ENCODE measurements around the gene POTEC. TPM values are rescaled to one million over a fixed set of nuclear protein-coding genes. Genes with fewer than 3 reads are reported as not detected.
"Not testable (repeated sequence)": the region's sequence is repeated elsewhere in the genome, so short reads cannot be mapped to it uniquely, and the experiment has no call there.

POTEC gene
- polyA plus RNA-seq, 3 donors, result not detected

- not testable (repeated sequence) for H3K9me3 Mint-ChIP-seq
Measured at GRCh38 chr18:14510707-14511106, 32.7 kb downstream of the POTEC start.

DNA sequence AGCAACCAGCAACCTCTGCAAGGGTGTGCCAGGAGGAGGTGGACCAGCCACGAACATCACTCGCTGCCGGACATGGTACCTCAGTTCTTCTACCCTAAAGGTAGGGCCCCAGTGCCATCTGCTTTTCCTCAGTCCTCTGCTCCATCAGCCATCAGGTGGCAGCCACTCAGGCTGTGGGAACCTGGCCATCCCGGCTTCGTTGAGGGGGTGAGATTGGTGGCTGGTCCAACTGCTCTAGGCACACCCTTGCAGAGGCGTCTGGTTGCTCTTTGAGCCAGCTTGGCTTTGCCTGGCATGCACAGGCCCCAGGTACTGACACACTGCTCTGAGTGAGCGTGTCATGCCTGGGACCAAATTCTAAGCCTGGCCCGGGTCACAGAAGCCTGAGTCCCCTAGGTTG, 39.7 kb downstream of the POTEC start:
- H3K4me2 ChIP-seq (replicated peaks; ENCODE audit: extremely low read depth, low read length, poor library complexity, severe bottlenecking); H4K20me1 ChIP-seq (ENCODE audit: insufficient read depth, low read length); H3K27me3 Mint-ChIP-seq (ENCODE audit: low read depth in 3 of 3); H3K4me1 ChIP-seq (ENCODE audit: control insufficient read depth in 1 of 2, insufficient read depth in 2 of 2, low read length in 2 of 2); H3K36me3 Mint-ChIP-seq; H3K4me3 ChIP-seq (replicated peaks in 1 of 3; ENCODE audit: low read depth in 2 of 3, low read length in 3 of 3); H2AFZ ChIP-seq (ENCODE audit: insufficient read depth, low read depth, low read length, poor library complexity, severe bottlenecking); H3K79me2 ChIP-seq (ENCODE audit: insufficient read depth, low read length); H3K9ac ChIP-seq (ENCODE audit: insufficient read depth, low read length, poor library complexity, severe bottlenecking); H3K4me3 Mint-ChIP-seq; intact Hi-C loops (cut with micrococcal nuclease); H3K36me3 ChIP-seq (replicated peaks in 1 of 2; ENCODE audit: control insufficient read depth in 1 of 2, insufficient read depth in 2 of 2, low read length in 2 of 2); H3K4me1 Mint-ChIP-seq; H3K27ac Mint-ChIP-seq; DNase-seq; H3K27me3 ChIP-seq (ENCODE audit: control insufficient read depth in 2 of 2, insufficient read depth in 2 of 2, low read length in 2 of 2); H3K27ac ChIP-seq (ENCODE audit: low read depth in 1 of 2, low read length in 2 of 2): not testable (repeated sequence)
- H3K9me3 ChIP-seq (replicated peaks in 1 of 2; ENCODE audit: control insufficient read depth in 1 of 2, insufficient read depth in 1 of 2, low read length in 2 of 2), result peaks cover 0 to 20% of the 10 kb centered on the region in 2 donors
- peaks cover 0 to 21% (median 4%) of the 10 kb centered on the region in 7 donors for H3K9me3 Mint-ChIP-seq
- 100% methylated on average over 3 of the region's 8 CpGs for WGBS (ENCODE audit: insufficient coverage)

More at GRCh38 chr18:14510707-14511106, 32.7 kb downstream of the POTEC start:
- H3K27ac Mint-ChIP-seq; H3K4me3 Mint-ChIP-seq; H3K9ac ChIP-seq (ENCODE audit: insufficient read depth, low read length, poor library complexity, severe bottlenecking); DNase-seq; H3K4me1 Mint-ChIP-seq; H3K27ac ChIP-seq (ENCODE audit: low read depth in 1 of 2, low read length in 2 of 2); H4K20me1 ChIP-seq (ENCODE audit: insufficient read depth, low read length); intact Hi-C loops (cut with micrococcal nuclease); H3K4me3 ChIP-seq (replicated peaks in 1 of 3; ENCODE audit: low read depth in 2 of 3, low read length in 3 of 3); H3K79me2 ChIP-seq (ENCODE audit: insufficient read depth, low read length); H3K36me3 ChIP-seq (replicated peaks in 1 of 2; ENCODE audit: control insufficient read depth in 1 of 2, insufficient read depth in 2 of 2, low read length in 2 of 2); H3K27me3 ChIP-seq (ENCODE audit: control insufficient read depth in 2 of 2, insufficient read depth in 2 of 2, low read length in 2 of 2); H3K4me1 ChIP-seq (ENCODE audit: control insufficient read depth in 1 of 2, insufficient read depth in 2 of 2, low read length in 2 of 2); H3K9me3 ChIP-seq (replicated peaks in 1 of 2; ENCODE audit: control insufficient read depth in 1 of 2, insufficient read depth in 1 of 2, low read length in 2 of 2); H3K4me2 ChIP-seq (replicated peaks; ENCODE audit: extremely low read depth, low read length, poor library complexity, severe bottlenecking); H3K36me3 Mint-ChIP-seq; H3K27me3 Mint-ChIP-seq (ENCODE audit: low read depth in 3 of 3); H2AFZ ChIP-seq (ENCODE audit: insufficient read depth, low read depth, low read length, poor library complexity, severe bottlenecking): not testable (repeated sequence)
- WGBS (ENCODE audit: insufficient coverage), result no CpG with 5 or more reads among the region's 3 CpGs

- H3K4me1 Mint-ChIP-seq; intact Hi-C loops (cut with micrococcal nuclease); H3K4me1 ChIP-seq (ENCODE audit: control insufficient read depth in 1 of 2, insufficient read depth in 2 of 2, low read length in 2 of 2); H3K27me3 ChIP-seq (ENCODE audit: control insufficient read depth in 2 of 2, insufficient read depth in 2 of 2, low read length in 2 of 2); H3K4me3 ChIP-seq (replicated peaks in 1 of 3; ENCODE audit: low read depth in 2 of 3, low read length in 3 of 3); H3K27ac Mint-ChIP-seq; H3K9ac ChIP-seq (ENCODE audit: insufficient read depth, low read length, poor library complexity, severe bottlenecking); H3K27ac ChIP-seq (ENCODE audit: low read depth in 1 of 2, low read length in 2 of 2); H3K27me3 Mint-ChIP-seq (ENCODE audit: low read depth in 3 of 3); H3K36me3 Mint-ChIP-seq; H3K4me2 ChIP-seq (replicated peaks; ENCODE audit: extremely low read depth, low read length, poor library complexity, severe bottlenecking); H3K4me3 Mint-ChIP-seq; H2AFZ ChIP-seq (ENCODE audit: insufficient read depth, low read depth, low read length, poor library complexity, severe bottlenecking); DNase-seq; H4K20me1 ChIP-seq (ENCODE audit: insufficient read depth, low read length); H3K79me2 ChIP-seq (ENCODE audit: insufficient read depth, low read length); H3K36me3 ChIP-seq (replicated peaks in 1 of 2; ENCODE audit: control insufficient read depth in 1 of 2, insufficient read depth in 2 of 2, low read length in 2 of 2): not testable (repeated sequence)
- WGBS (ENCODE audit: insufficient coverage), result 91% methylated on average over 3 of the region's 4 CpGs
- peaks cover 0 to 20% of the 10 kb centered on the region in 2 donors for H3K9me3 ChIP-seq (replicated peaks in 1 of 2; ENCODE audit: control insufficient read depth in 1 of 2, insufficient read depth in 1 of 2, low read length in 2 of 2)
- peaks cover 0 to 18% (median 3%) of the 10 kb centered on the region in 7 donors for H3K9me3 Mint-ChIP-seq
Measured at GRCh38 chr18:14501894-14502293, 41.5 kb downstream of the POTEC start.

- H3K79me2 ChIP-seq (ENCODE audit: insufficient read depth, low read length); H3K4me3 Mint-ChIP-seq; H3K4me2 ChIP-seq (replicated peaks; ENCODE audit: extremely low read depth, low read length, poor library complexity, severe bottlenecking); H3K27ac Mint-ChIP-seq; DNase-seq; H3K27ac ChIP-seq (ENCODE audit: low read depth in 1 of 2, low read length in 2 of 2); H3K4me3 ChIP-seq (replicated peaks in 1 of 3; ENCODE audit: low read depth in 2 of 3, low read length in 3 of 3); H3K36me3 ChIP-seq (replicated peaks in 1 of 2; ENCODE audit: control insufficient read depth in 1 of 2, insufficient read depth in 2 of 2, low read length in 2 of 2); H3K9ac ChIP-seq (ENCODE audit: insufficient read depth, low read length, poor library complexity, severe bottlenecking); H3K4me1 ChIP-seq (ENCODE audit: control insufficient read depth in 1 of 2, insufficient read depth in 2 of 2, low read length in 2 of 2); H3K36me3 Mint-ChIP-seq; H3K4me1 Mint-ChIP-seq; H2AFZ ChIP-seq (ENCODE audit: insufficient read depth, low read depth, low read length, poor library complexity, severe bottlenecking); H4K20me1 ChIP-seq (ENCODE audit: insufficient read depth, low read length); H3K27me3 ChIP-seq (ENCODE audit: control insufficient read depth in 2 of 2, insufficient read depth in 2 of 2, low read length in 2 of 2); H3K27me3 Mint-ChIP-seq (ENCODE audit: low read depth in 3 of 3); intact Hi-C loops (cut with micrococcal nuclease): not testable (repeated sequence)
- 65% methylated on average over 13 of the region's 47 CpGs for WGBS (ENCODE audit: insufficient coverage)
- H3K9me3 Mint-ChIP-seq, result peaks cover 5 to 19% (median 14%) of the 10 kb centered on the region in 7 donors
- peaks cover 0 to 13% of the 10 kb centered on the region in 2 donors for H3K9me3 ChIP-seq (replicated peaks in 1 of 2; ENCODE audit: control insufficient read depth in 1 of 2, insufficient read depth in 1 of 2, low read length in 2 of 2)
Measured at GRCh38 chr18:14489256-14490014, 54.0 kb downstream of the POTEC start.
